MCF 10A (cell line): ENCODE results near the gene KRTAP6-2. TPM values are rescaled to one million over a fixed set of nuclear protein-coding genes. Genes with fewer than 3 reads are reported as not detected.

Source experiments
- BruUV-seq: library from RNA; stranded (reverse); fragments of 400-500 nt; replicated peaks from 2 replicates; lab custom pipeline; 2021; lab: Mats Ljungman, UMichigan
- CTCF ChIA-PET: fragments of 300-600 bp; sonication (Branson Sonifier 250); formaldehyde crosslinking; extraction: SDS; loops from one replicate; lab custom pipeline; 2021; ENCODE audit warnings: antibody characterized with exemption, inconsistent platforms; lab: Yijun Ruan, JAX
- POLR2A ChIA-PET: fragments of 300-600, 350-650 bp; sonication (Branson Sonifier 250); formaldehyde crosslinking; extraction: SDS; loops from one replicate; lab custom pipeline; 2020; ENCODE audit warnings: antibody characterized with exemption, inconsistent platforms; lab: Yijun Ruan, JAX
- DNase-seq: peaks from one replicate; pipeline ENCODE4 v3.0.0-alpha.2; 2018; ENCODE audit not compliant: unreplicated experiment
- H3K27ac Mint-ChIP-seq: one replicate; pipeline ENCODE4 v1.8.0; 2022; ENCODE audit warnings: mild to moderate bottlenecking, low read depth, mixed read lengths; ENCODE audit not compliant: unreplicated experiment
- H3K27me3 Mint-ChIP-seq: one replicate; pipeline ENCODE4 v1.8.0; 2022; ENCODE audit warnings: mixed read lengths; ENCODE audit not compliant: insufficient read depth, unreplicated experiment
- H3K36me3 Mint-ChIP-seq: one replicate; pipeline ENCODE4 v1.8.0; 2022; ENCODE audit warnings: mild to moderate bottlenecking, moderate library complexity, mixed read lengths; ENCODE audit not compliant: insufficient read depth, unreplicated experiment
- H3K4me1 Mint-ChIP-seq: one replicate; pipeline ENCODE4 v1.8.0; 2022; ENCODE audit warnings: mixed read lengths; ENCODE audit not compliant: insufficient read depth, unreplicated experiment
- H3K4me3 Mint-ChIP-seq: one replicate; pipeline ENCODE4 v1.8.0; 2022; ENCODE audit warnings: mild to moderate bottlenecking, moderate library complexity, mixed read lengths; ENCODE audit not compliant: unreplicated experiment
- H3K9me3 Mint-ChIP-seq: one replicate; pipeline ENCODE4 v1.8.0; 2022; ENCODE audit warnings: mixed read lengths; ENCODE audit not compliant: unreplicated experiment
- intact Hi-C: fragments of 100-400 bp; cut with micrococcal nuclease; formaldehyde crosslinking; loops from 2 replicates; pipeline ENCODE4 v1.14.1; 2022
- total RNA-seq: library from RNA; stranded (reverse); gene quantifications from 2 replicates; pipeline ENCODE4 v1.2.3, GENCODE V29; 2022
- TF ChIP-seq, protein P1 (sequence below): fragments of 200-600 bp; IDR thresholded peaks from one replicate; pipeline ENCODE4 v1.8.0; 2022; ENCODE audit warnings: antibody characterized with exemption, mild to moderate bottlenecking; ENCODE audit not compliant: unreplicated experiment

Gene KRTAP6-2
- total RNA-seq, 1 experiment from 2014 or later = not detected

DNA sequence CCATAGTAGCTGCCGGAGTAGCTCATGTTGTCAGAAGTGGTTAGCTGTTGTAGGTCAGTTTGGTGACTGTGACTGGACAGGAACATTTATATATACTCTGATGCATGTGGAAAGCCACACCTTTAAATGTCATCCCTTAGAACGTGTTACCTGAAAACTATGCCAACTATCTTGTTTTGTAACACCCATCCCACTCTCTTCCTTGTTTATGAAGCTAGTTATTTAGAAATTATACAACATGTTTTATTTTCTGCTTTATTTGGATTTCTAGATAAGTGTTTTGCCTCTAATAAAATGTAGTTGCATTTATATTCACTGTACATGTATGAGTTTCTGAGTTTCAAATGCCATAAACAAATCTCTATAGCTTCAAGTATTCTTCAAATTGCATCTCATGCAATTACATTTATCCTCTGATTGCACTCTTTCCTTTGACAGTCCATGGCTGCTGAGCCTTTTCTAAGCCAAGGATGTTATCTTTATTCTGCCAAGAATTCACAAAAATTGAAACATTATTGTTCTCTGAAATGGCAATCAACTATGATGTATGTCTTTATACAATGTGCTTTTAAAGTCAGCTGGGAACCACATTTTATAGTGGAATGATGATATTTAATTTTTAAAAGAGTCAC lies 37.3 kb downstream of the KRTAP6-2 start, which contains the start of gene KRTAP19-7:
KRTAP19-7 (minus strand) TSS at position 51 of the 632 bp plus-strand sequence; CDS start at position 26, 25 bp downstream.
- no peaks in the 10 kb centered on the region for H3K27me3 Mint-ChIP-seq
- H3K4me1 Mint-ChIP-seq = no peaks in the 10 kb centered on the region
- intact Hi-C loops = no loop called here
- BruUV-seq = no TSS peak
- no peak for DNase-seq
- no peak within 1 kb of the TSS for H3K27ac Mint-ChIP-seq
- ChIA-PET POLR2A (no interaction called here), CTCF (interaction anchor here (0.6 kb wide), 1 partner anchor 188 kb away, joined by 3 read pairs; no protein-coding TSS in a partner anchor)
- no peaks in the 10 kb centered on the region for H3K9me3 Mint-ChIP-seq
- H3K4me3 Mint-ChIP-seq = no peak within 1 kb of the TSS
- TF ChIP-seq, protein P1, sequence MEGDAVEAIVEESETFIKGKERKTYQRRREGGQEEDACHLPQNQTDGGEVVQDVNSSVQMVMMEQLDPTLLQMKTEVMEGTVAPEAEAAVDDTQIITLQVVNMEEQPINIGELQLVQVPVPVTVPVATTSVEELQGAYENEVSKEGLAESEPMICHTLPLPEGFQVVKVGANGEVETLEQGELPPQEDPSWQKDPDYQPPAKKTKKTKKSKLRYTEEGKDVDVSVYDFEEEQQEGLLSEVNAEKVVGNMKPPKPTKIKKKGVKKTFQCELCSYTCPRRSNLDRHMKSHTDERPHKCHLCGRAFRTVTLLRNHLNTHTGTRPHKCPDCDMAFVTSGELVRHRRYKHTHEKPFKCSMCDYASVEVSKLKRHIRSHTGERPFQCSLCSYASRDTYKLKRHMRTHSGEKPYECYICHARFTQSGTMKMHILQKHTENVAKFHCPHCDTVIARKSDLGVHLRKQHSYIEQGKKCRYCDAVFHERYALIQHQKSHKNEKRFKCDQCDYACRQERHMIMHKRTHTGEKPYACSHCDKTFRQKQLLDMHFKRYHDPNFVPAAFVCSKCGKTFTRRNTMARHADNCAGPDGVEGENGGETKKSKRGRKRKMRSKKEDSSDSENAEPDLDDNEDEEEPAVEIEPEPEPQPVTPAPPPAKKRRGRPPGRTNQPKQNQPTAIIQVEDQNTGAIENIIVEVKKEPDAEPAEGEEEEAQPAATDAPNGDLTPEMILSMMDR = no peak
- no peaks in the 10 kb centered on the region for H3K36me3 Mint-ChIP-seq

DNA sequence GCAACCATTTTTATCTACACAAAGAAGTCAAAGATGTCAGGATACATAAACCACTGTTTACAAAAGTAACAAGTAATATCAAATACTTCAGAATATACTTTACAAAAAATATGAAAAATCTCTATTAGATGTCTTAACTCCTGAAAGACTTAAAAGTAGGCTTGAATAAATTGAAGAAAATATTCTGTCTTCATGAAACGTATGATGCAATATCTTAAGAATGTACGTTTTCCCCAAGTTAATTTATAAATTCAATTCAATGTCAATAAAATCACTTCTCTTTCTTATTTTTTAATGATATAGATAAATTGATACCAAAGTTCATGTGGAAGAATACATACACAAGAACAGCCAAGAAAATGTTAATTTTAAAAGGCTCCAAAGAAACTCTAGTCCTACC lies 43.6 kb downstream of the KRTAP6-2 start:
- Mint-ChIP-seq H3K9me3 (peaks cover 9% of the 10 kb centered on the region), H3K27me3 (peaks cover 28% of the 10 kb centered on the region), H3K27ac (no peak overlapping the region), H3K4me3 (no peak overlapping the region), H3K36me3 (no peaks in the 10 kb centered on the region), H3K4me1 (no peaks in the 10 kb centered on the region)
- intact Hi-C loops = no loop called here
- ChIA-PET CTCF (no interaction called here), POLR2A (no interaction called here)
- TF ChIP-seq, protein P1 = no peak
- DNase-seq = no peak
- no TSS peak for BruUV-seq

DNA sequence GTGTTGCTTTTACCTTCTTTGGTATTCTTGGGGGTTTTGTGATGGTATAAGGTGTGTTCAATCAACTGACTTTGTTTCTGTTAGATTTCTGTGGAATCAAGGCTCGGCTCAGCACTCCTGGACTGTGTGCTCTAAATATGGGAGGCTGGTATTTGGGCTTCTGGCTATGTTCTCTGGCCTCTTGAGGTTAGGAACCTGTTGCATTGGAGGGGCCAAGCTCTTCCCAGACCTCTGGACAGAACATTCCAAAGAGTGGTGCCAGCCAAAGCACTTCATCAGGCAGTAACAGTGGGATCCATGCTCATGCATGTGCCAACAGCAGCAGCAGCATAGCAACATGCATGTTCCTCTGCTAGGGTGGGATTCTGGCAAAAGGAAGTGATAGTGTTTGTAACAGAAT lies 45.9 kb downstream of the KRTAP6-2 start:
- H3K4me1 Mint-ChIP-seq = no peaks in the 10 kb centered on the region
- peaks cover 14% of the 10 kb centered on the region for H3K9me3 Mint-ChIP-seq
- no peak overlapping the region for H3K4me3 Mint-ChIP-seq
- peaks cover 44% of the 10 kb centered on the region for H3K27me3 Mint-ChIP-seq
- BruUV-seq = no TSS peak
- intact Hi-C loops = no loop called here
- no peaks in the 10 kb centered on the region for H3K36me3 Mint-ChIP-seq
- POLR2A ChIA-PET = no interaction called here
- no peak for DNase-seq
- TF ChIP-seq, protein P1 = no peak
- H3K27ac Mint-ChIP-seq = no peak overlapping the region
- CTCF ChIA-PET = no interaction called here

Other genes with a start within 250 kb of the KRTAP6-2 start
- gene KRTAP13-2, start 226.6 kb downstream of the KRTAP6-2 start, total RNA-seq = not detected in 2 replicates
- not detected in 2 replicates for gene KRTAP13-1, start 202.9 kb downstream of the KRTAP6-2 start, total RNA-seq
- not detected in 2 replicates for gene KRTAP13-3, start 173.0 kb downstream of the KRTAP6-2 start, total RNA-seq
- not detected in 2 replicates for gene KRTAP13-4, start 168.7 kb downstream of the KRTAP6-2 start, total RNA-seq
- not detected in 2 replicates for gene KRTAP15-1, start 158.6 kb downstream of the KRTAP6-2 start, total RNA-seq
- gene KRTAP19-1, start 118.5 kb downstream of the KRTAP6-2 start, total RNA-seq = not detected in 2 replicates
- gene KRTAP19-2, start 111.5 kb downstream of the KRTAP6-2 start, total RNA-seq = not detected in 2 replicates
- gene KRTAP19-3, start 106.9 kb downstream of the KRTAP6-2 start, total RNA-seq = not detected in 2 replicates
- not detected in 2 replicates for gene KRTAP19-4, start 101.7 kb downstream of the KRTAP6-2 start, total RNA-seq
- not detected in 2 replicates for gene KRTAP19-5, start 96.8 kb downstream of the KRTAP6-2 start, total RNA-seq
- gene KRTAP19-6, start 57.0 kb downstream of the KRTAP6-2 start, total RNA-seq = not detected in 2 replicates
- not detected in 2 replicates for gene KRTAP19-7, start 37.6 kb downstream of the KRTAP6-2 start, total RNA-seq
- gene KRTAP22-2, start 8.5 kb downstream of the KRTAP6-2 start, total RNA-seq = not detected in 2 replicates
- gene KRTAP6-3, start 6.5 kb downstream of the KRTAP6-2 start, total RNA-seq = not detected in 2 replicates
- not detected in 2 replicates for gene KRTAP22-1, start 2.2 kb upstream of the KRTAP6-2 start, total RNA-seq
- not detected in 2 replicates for gene KRTAP6-1, start 15.0 kb upstream of the KRTAP6-2 start, total RNA-seq
- not detected in 2 replicates for gene KRTAP20-1, start 17.5 kb upstream of the KRTAP6-2 start, total RNA-seq
- not detected in 2 replicates for gene KRTAP20-4, start 21.7 kb upstream of the KRTAP6-2 start, total RNA-seq
- not detected in 2 replicates for gene KRTAP20-2, start 36.3 kb upstream of the KRTAP6-2 start, total RNA-seq
- gene KRTAP20-3, start 44.0 kb upstream of the KRTAP6-2 start, total RNA-seq = not detected in 2 replicates
- gene KRTAP21-3, start 119.9 kb upstream of the KRTAP6-2 start, total RNA-seq = not detected in 2 replicates
- gene KRTAP21-2, start 148.4 kb upstream of the KRTAP6-2 start, total RNA-seq = not detected in 2 replicates
- gene KRTAP21-1, start 156.5 kb upstream of the KRTAP6-2 start, total RNA-seq = not detected in 2 replicates
- gene KRTAP8-1, start 214.4 kb upstream of the KRTAP6-2 start, total RNA-seq = not detected in 2 replicates
- not detected in 2 replicates for gene KRTAP7-1, start 230.9 kb upstream of the KRTAP6-2 start, total RNA-seq